HCT116 (cell line): ENCODE measurements around the gene EPHA6. TPM values are rescaled to one million over a fixed set of nuclear protein-coding genes. Genes with fewer than 3 reads are reported as not detected.

Experiments
- ATAC-seq: fragments of 200-7000 bp; cut with Tn5 transposase; 2 replicates; pipeline ENCODE4 v1.9.1; 2020; ENCODE audit warnings: mild to moderate bottlenecking, moderate library complexity
- BruUV-seq: library from RNA; stranded (reverse); fragments of 400-500 nt; replicated peaks from 2 replicates; lab custom pipeline; 2021; lab: Mats Ljungman, UMichigan
- CTCF ChIA-PET: fragments of 300-600 bp; sonication (Branson Sonifier 250); formaldehyde crosslinking; loops from one replicate; lab custom pipeline; 2021; ENCODE audit warnings: antibody characterized with exemption; lab: Charles Lee
- POLR2A ChIA-PET: fragments of 300-600, 350-600 bp; sonication (Branson Sonifier 250); formaldehyde crosslinking; loops from one replicate; lab custom pipeline; 2021; ENCODE audit warnings: antibody characterized with exemption; lab: Charles Lee
- RAD21 ChIA-PET, 2 experiments: fragments of 300-600 bp; sonication (Branson Sonifier 250); formaldehyde crosslinking; loops; one replicate each; lab custom pipeline; 2023; ENCODE audit warnings: low total read pairs in 2 of 2; ENCODE audit not compliant: uncharacterized antibody in 2 of 2, unreplicated experiment in 2 of 2, low non-redundant PET in 1 of 2; lab: Charles Lee
- DNase-seq: peaks from one replicate; pipeline ENCODE4 v3.0.0-alpha.2; 2010; ENCODE audit warnings: low read depth, low spot score
- H2AFZ ChIP-seq: fragments of 200-600 bp; shearing (Covaris generic), sonication (generic); 2 replicates; pipeline ENCODE4 v1.6.1; 2017; ENCODE audit warnings: low read depth, mixed run types, mixed read lengths, antibody characterized with exemption, low read length; ENCODE audit not compliant: poor library complexity, severe bottlenecking
- H3K27ac ChIP-seq: 2 replicates; pipeline ENCODE4 v1.5.1; 2012; ENCODE audit warnings: low read depth, low read length
- H3K27me3 ChIP-seq: fragments of 200-600 bp; sonication (generic); 2 replicates; pipeline ENCODE4 v1.6.1; 2016; ENCODE audit warnings: mixed run types, low read length, mixed read lengths; ENCODE audit not compliant: insufficient read depth
- H3K36me3 ChIP-seq, 2 experiments: fragments of 200-500 bp in 1 of 2; fragments of 200-600 bp in 1 of 2; sonication (Bioruptor generic) in 1 of 2; sonication (generic) in 1 of 2; 2 replicates each; pipeline versions ENCODE4 v1.5.1 to v1.6.1; 2014 to 2016; ENCODE audit warnings: low read length in 2 of 2, inconsistent platforms in 1 of 2, mixed read lengths in 1 of 2, mixed run types in 1 of 2; ENCODE audit not compliant: insufficient read depth in 2 of 2, control insufficient read depth in 1 of 2
- H3K4me1 ChIP-seq, 2 experiments: fragments of 200-600 bp in 1 of 2; sonication (generic) in 1 of 2; 2 replicates each; pipeline versions ENCODE4 v1.5.1 to v1.6.1; 2012 to 2017; ENCODE audit warnings: low read length in 2 of 2, inconsistent platforms in 1 of 2, mild to moderate bottlenecking in 1 of 2, mixed read lengths in 1 of 2, mixed run types in 1 of 2, moderate library complexity in 1 of 2; ENCODE audit not compliant: insufficient read depth in 2 of 2, control insufficient read depth in 1 of 2
- H3K4me2 ChIP-seq: fragments of 200-600 bp; sonication (generic); 2 replicates; pipeline ENCODE4 v1.6.1; 2017; ENCODE audit warnings: mixed run types, low read length, mixed read lengths
- H3K4me3 ChIP-seq, 2 experiments: fragments of 200-600 bp in 1 of 2; sonication (generic) in 1 of 2; replicated peaks in 1 of 2; 2 replicates each; pipeline ENCODE4 v1.5.1; 2011 to 2016; ENCODE audit warnings: low read length in 2 of 2, control low read depth in 1 of 2, low read depth in 1 of 2, mild to moderate bottlenecking in 1 of 2, mixed read lengths in 1 of 2, mixed run types in 1 of 2
- H3K79me2 ChIP-seq: fragments of 200-600 bp; sonication (generic); 2 replicates; pipeline ENCODE4 v1.6.1; 2017; ENCODE audit warnings: mild to moderate bottlenecking, mixed run types, low read length, moderate library complexity, mixed read lengths; ENCODE audit not compliant: insufficient read depth
- H3K9ac ChIP-seq: fragments of 200-600 bp; sonication (generic); 2 replicates; pipeline ENCODE4 v1.6.1; 2016; ENCODE audit warnings: low read length, mixed read lengths
- H3K9me2 ChIP-seq: fragments of 200-600 bp; sonication (generic), shearing (Covaris generic); 2 replicates; pipeline ENCODE4 v1.6.1; 2017; ENCODE audit warnings: mixed run types, mild to moderate bottlenecking, moderate library complexity; ENCODE audit not compliant: insufficient read depth
- H3K9me3 ChIP-seq, 2 experiments: fragments of 200-500 bp in 1 of 2; fragments of 200-600 bp in 1 of 2; sonication (Bioruptor generic) in 1 of 2; sonication (generic) in 1 of 2; 2 replicates each; pipeline ENCODE4 v1.6.1; 2014 to 2017; ENCODE audit warnings: low read length in 2 of 2, mixed read lengths in 2 of 2, inconsistent platforms in 1 of 2, low read depth in 1 of 2, mild to moderate bottlenecking in 1 of 2, mixed run types in 1 of 2, moderate library complexity in 1 of 2; ENCODE audit not compliant: control insufficient read depth in 1 of 2, insufficient read depth in 1 of 2
- H4K20me1 ChIP-seq: fragments of 200-600 bp; sonication (generic), shearing (Covaris generic); 2 replicates; pipeline ENCODE4 v1.6.1; 2017; ENCODE audit warnings: mixed run types, mild to moderate bottlenecking, moderate library complexity; ENCODE audit not compliant: insufficient read depth
- CEBPB ChIP-seq: IDR thresholded peaks from 2 replicates; pipeline ENCODE4 v1.6.1; 2012; ENCODE audit warnings: low read depth
- CTCF ChIP-seq, 3 experiments: fragments of 200-600 bp in 1 of 3; sonication (generic) in 1 of 3; IDR thresholded peaks in 2 of 3; conservative IDR thresholded peaks in 1 of 3; 2 replicates each; pipeline ENCODE4 v1.5.1; 2012 to 2017; ENCODE audit warnings: low read depth in 2 of 3, low read length in 2 of 3, antibody characterized with exemption in 1 of 3, borderline replicate concordance in 1 of 3, control low read depth in 1 of 3, mild to moderate bottlenecking in 1 of 3, mixed read lengths in 1 of 3, mixed run types in 1 of 3, moderate library complexity in 1 of 3; ENCODE audit not compliant: insufficient read depth in 1 of 3
- ELF1 ChIP-seq: IDR thresholded peaks from 2 replicates; pipeline ENCODE4 v1.6.1; 2012; ENCODE audit warnings: low read depth, borderline replicate concordance
- EZH2 ChIP-seq: fragments of 200-600 bp; sonication (generic); IDR thresholded peaks from 2 replicates; pipeline ENCODE4 v1.6.1; 2017; ENCODE audit warnings: antibody characterized with exemption, mixed run types
- EZH2phosphoT487 ChIP-seq: fragments of 200-600 bp; IDR thresholded peaks from 2 replicates; pipeline ENCODE4 v1.6.1; 2018; ENCODE audit warnings: antibody characterized with exemption, borderline replicate concordance
- FOSL1 ChIP-seq: IDR thresholded peaks from 2 replicates; pipeline ENCODE4 v1.6.1; 2012; ENCODE audit warnings: low read depth
- intact Hi-C: fragments of 100-400 bp; cut with micrococcal nuclease; formaldehyde crosslinking; loops from 2 replicates; pipeline ENCODE4 v1.10.0; 2022
- total RNA-seq: library from RNA; stranded (reverse); gene quantifications from one replicate; pipeline ENCODE4 v1.2.1, GENCODE V29; 2021; ENCODE audit not compliant: unreplicated experiment
- TF ChIP-seq, protein P1 (sequence below): IDR thresholded peaks from 2 replicates; pipeline ENCODE4 v1.6.1; 2012; ENCODE audit warnings: low read depth
- TF ChIP-seq, protein P2 (sequence below): IDR thresholded peaks from 2 replicates; pipeline ENCODE4 v1.6.1; 2011; ENCODE audit warnings: mild to moderate bottlenecking, low read length, moderate library complexity; ENCODE audit not compliant: insufficient replicate concordance; ENCODE audit errors: extremely low read depth

Gene EPHA6
- total RNA-seq, 1 experiment from 2014 or later: not detected

- TF ChIP-seq, protein P1, sequence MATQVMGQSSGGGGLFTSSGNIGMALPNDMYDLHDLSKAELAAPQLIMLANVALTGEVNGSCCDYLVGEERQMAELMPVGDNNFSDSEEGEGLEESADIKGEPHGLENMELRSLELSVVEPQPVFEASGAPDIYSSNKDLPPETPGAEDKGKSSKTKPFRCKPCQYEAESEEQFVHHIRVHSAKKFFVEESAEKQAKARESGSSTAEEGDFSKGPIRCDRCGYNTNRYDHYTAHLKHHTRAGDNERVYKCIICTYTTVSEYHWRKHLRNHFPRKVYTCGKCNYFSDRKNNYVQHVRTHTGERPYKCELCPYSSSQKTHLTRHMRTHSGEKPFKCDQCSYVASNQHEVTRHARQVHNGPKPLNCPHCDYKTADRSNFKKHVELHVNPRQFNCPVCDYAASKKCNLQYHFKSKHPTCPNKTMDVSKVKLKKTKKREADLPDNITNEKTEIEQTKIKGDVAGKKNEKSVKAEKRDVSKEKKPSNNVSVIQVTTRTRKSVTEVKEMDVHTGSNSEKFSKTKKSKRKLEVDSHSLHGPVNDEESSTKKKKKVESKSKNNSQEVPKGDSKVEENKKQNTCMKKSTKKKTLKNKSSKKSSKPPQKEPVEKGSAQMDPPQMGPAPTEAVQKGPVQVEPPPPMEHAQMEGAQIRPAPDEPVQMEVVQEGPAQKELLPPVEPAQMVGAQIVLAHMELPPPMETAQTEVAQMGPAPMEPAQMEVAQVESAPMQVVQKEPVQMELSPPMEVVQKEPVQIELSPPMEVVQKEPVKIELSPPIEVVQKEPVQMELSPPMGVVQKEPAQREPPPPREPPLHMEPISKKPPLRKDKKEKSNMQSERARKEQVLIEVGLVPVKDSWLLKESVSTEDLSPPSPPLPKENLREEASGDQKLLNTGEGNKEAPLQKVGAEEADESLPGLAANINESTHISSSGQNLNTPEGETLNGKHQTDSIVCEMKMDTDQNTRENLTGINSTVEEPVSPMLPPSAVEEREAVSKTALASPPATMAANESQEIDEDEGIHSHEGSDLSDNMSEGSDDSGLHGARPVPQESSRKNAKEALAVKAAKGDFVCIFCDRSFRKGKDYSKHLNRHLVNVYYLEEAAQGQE: no peak
- TF ChIP-seq CTCF (IDR thresholded peaks at IDR 0.05 in 2 of 3, conservative IDR thresholded peaks at IDR 0.05 in 1 of 3; ENCODE audit: borderline replicate concordance in 1 of 3, insufficient read depth in 1 of 3, low read depth in 2 of 3, low read length in 2 of 3): no peak
- TF ChIP-seq CEBPB: no peak
- TF ChIP-seq EZH2phosphoT487: no peak
- TF ChIP-seq, protein P2, sequence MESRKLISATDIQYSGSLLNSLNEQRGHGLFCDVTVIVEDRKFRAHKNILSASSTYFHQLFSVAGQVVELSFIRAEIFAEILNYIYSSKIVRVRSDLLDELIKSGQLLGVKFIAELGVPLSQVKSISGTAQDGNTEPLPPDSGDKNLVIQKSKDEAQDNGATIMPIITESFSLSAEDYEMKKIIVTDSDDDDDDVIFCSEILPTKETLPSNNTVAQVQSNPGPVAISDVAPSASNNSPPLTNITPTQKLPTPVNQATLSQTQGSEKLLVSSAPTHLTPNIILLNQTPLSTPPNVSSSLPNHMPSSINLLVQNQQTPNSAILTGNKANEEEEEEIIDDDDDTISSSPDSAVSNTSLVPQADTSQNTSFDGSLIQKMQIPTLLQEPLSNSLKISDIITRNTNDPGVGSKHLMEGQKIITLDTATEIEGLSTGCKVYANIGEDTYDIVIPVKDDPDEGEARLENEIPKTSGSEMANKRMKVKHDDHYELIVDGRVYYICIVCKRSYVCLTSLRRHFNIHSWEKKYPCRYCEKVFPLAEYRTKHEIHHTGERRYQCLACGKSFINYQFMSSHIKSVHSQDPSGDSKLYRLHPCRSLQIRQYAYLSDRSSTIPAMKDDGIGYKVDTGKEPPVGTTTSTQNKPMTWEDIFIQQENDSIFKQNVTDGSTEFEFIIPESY: no peak
- no peak for TF ChIP-seq EZH2
- TF ChIP-seq ELF1: no peak
- TF ChIP-seq FOSL1: no peak
- Histone ChIP-seq H3K9me3 (peaks cover 0 to 12% of the 10 kb centered on the region in 2 experiments; a peak in 2 of 4 replicates), H3K4me3 (no peak overlapping the region), H3K4me1 (no peaks in the 10 kb centered on the region), H3K27ac (no peak overlapping the region), H3K79me2 (no peaks in the 10 kb centered on the region), H4K20me1 (no peaks in the 10 kb centered on the region; the same call in 1 of the 2 replicates), H3K27me3 (no peaks in the 10 kb centered on the region), H2AFZ (no peak overlapping the region), H3K4me2 (no peak overlapping the region), H3K9me2 (no peaks in the 10 kb centered on the region), H3K9ac (no peak overlapping the region), H3K36me3 (no peaks in the 10 kb centered on the region)
- intact Hi-C loops: no loop called here
- BruUV-seq: no TSS peak
- CTCF ChIA-PET: no interaction called here
- no peak for ATAC-seq
- POLR2A ChIA-PET: no interaction called here
- RAD21 ChIA-PET: no interaction called here
- DNase-seq: no peak
Observed at GRCh38 chr3:97001611-97002010, 187.2 kb downstream of the EPHA6 start.
